H1 (cell line): ENCODE results near the gene PSMB5. TPM values are rescaled to one million over a fixed set of nuclear protein-coding genes. Genes with fewer than 3 reads are reported as not detected.

ENCODE experiments used
- CTCF ChIA-PET: fragments of 300-600 bp; sonication (Branson Sonifier 250); formaldehyde crosslinking; loops from one replicate; lab custom pipeline; 2021; ENCODE audit not compliant: partially characterized antibody; lab: Charles Lee
- POLR2A ChIA-PET: fragments of 300-600 bp; sonication (Branson Sonifier 250); formaldehyde crosslinking; loops from one replicate; lab custom pipeline; 2021; ENCODE audit warnings: inconsistent platforms; ENCODE audit not compliant: partially characterized antibody; lab: Charles Lee
- DNase-seq, 2 experiments: peaks; one replicate each; pipeline versions ENCODE4 v3.0.0 to v3.0.0-alpha.2; 2010 to 2022; ENCODE audit warnings: low spot score in 2 of 2, low read depth in 1 of 2, mixed read lengths in 1 of 2
- FAIRE-seq: peaks from 2 replicates; lab custom pipeline; 2011; peaks lifted over from hg19 to GRCh38; lab: Jason Lieb, UNC
- H2AFZ ChIP-seq: 2 replicates; pipeline ENCODE4 v1.8.1; 2012; ENCODE audit warnings: low read length, inconsistent platforms
- H2AK5ac ChIP-seq: 2 replicates; pipeline ENCODE4 v1.6.1; 2013; ENCODE audit warnings: low read depth, low read length
- H2BK120ac ChIP-seq: replicated peaks from 2 replicates; pipeline ENCODE3; 2013; ENCODE audit warnings: low read depth, low read length, inconsistent platforms
- H2BK12ac ChIP-seq: 2 replicates; pipeline ENCODE4 v1.6.1; 2013; ENCODE audit warnings: low read depth, low read length
- H2BK15ac ChIP-seq: 2 replicates; pipeline ENCODE4 v1.6.1; 2013; ENCODE audit warnings: low read length
- H2BK20ac ChIP-seq: 2 replicates; pipeline ENCODE4 v1.6.1; 2013; ENCODE audit warnings: low read length
- H2BK5ac ChIP-seq: 2 replicates; pipeline ENCODE4 v1.6.1; 2013; ENCODE audit warnings: low read depth, low read length
- H3K14ac ChIP-seq: 2 replicates; pipeline ENCODE4 v1.6.1; 2013; ENCODE audit warnings: inconsistent platforms; ENCODE audit not compliant: insufficient read length
- H3K18ac ChIP-seq: 2 replicates; pipeline ENCODE4 v1.6.1; 2013; ENCODE audit warnings: low read length; ENCODE audit errors: extremely low read depth
- H3K23ac ChIP-seq: 2 replicates; pipeline ENCODE4 v1.6.1; 2013; ENCODE audit warnings: inconsistent platforms; ENCODE audit not compliant: insufficient read length
- H3K23me2 ChIP-seq: 2 replicates; pipeline ENCODE4 v1.6.1; 2013; ENCODE audit warnings: low read depth, low read length
- H3K27ac ChIP-seq: 2 replicates; pipeline ENCODE4 v1.6.1; 2011; ENCODE audit warnings: low read depth, low read length, inconsistent platforms
- H3K27me3 ChIP-seq, 4 experiments: replicated peaks in 1 of 4; 1 replicate in 1 of 4; 2 replicates in 3 of 4; pipeline versions ENCODE4 v1.6.1 to v1.8.1; 2011 to 2013; ENCODE audit warnings: low read length in 3 of 4, mild to moderate bottlenecking in 3 of 4, inconsistent platforms in 2 of 4, mixed read lengths in 2 of 4, moderate library complexity in 1 of 4; ENCODE audit not compliant: control insufficient read depth in 3 of 4, insufficient read depth in 3 of 4; ENCODE audit errors: extremely low read depth in 1 of 4
- H3K36me3 ChIP-seq, 4 experiments: 2 replicates each; pipeline versions ENCODE4 v1.6.1 to v1.8.1; 2011 to 2013; ENCODE audit warnings: mild to moderate bottlenecking in 4 of 4, low read length in 3 of 4, moderate library complexity in 2 of 4, control low read depth in 1 of 4, inconsistent platforms in 1 of 4; ENCODE audit not compliant: insufficient read depth in 4 of 4, control insufficient read depth in 2 of 4
- H3K4ac ChIP-seq: replicated peaks from 2 replicates; pipeline ENCODE3; 2013; ENCODE audit warnings: low read length, low read depth, mixed read lengths, inconsistent platforms; ENCODE audit not compliant: insufficient read length
- H3K4me1 ChIP-seq, 4 experiments: replicated peaks in 1 of 4; 1 replicate in 1 of 4; 2 replicates in 3 of 4; pipeline versions ENCODE4 v1.6.1 to v1.8.1; 2011 to 2013; ENCODE audit warnings: low read length in 3 of 4, inconsistent platforms in 2 of 4, mixed read lengths in 1 of 4; ENCODE audit not compliant: insufficient read depth in 4 of 4, control insufficient read depth in 3 of 4
- H3K4me2 ChIP-seq, 2 experiments: 2 replicates each; pipeline versions ENCODE4 v1.6.1 to v1.8.1; 2011 to 2013; ENCODE audit warnings: low read depth in 2 of 2, low read length in 2 of 2, control low read depth in 1 of 2, inconsistent platforms in 1 of 2, mild to moderate bottlenecking in 1 of 2; ENCODE audit not compliant: insufficient read depth in 1 of 2
- H3K4me3 ChIP-seq, 4 experiments: fragments of 200-600, 300-600 bp in 1 of 4; sonication (generic), shearing (Covaris generic), sonication (Bioruptor Twin) in 1 of 4; 2 replicates each; pipeline versions ENCODE4 v1.5.1 to v1.8.1; 2011 to 2016; ENCODE audit warnings: low read length in 4 of 4, low read depth in 3 of 4, control low read depth in 2 of 4, inconsistent platforms in 2 of 4, mild to moderate bottlenecking in 2 of 4, mixed read lengths in 1 of 4, moderate library complexity in 1 of 4; ENCODE audit not compliant: insufficient read depth in 2 of 4; ENCODE audit errors: extremely low read depth in 1 of 4
- H3K56ac ChIP-seq: replicated peaks from 2 replicates; pipeline ENCODE3; 2013; ENCODE audit warnings: low read depth, mild to moderate bottlenecking, mixed read lengths, low read length, inconsistent platforms; ENCODE audit not compliant: insufficient read length
- H3K79me1 ChIP-seq: 2 replicates; pipeline ENCODE4 v1.6.1; 2013; ENCODE audit warnings: low read depth, low read length, control low read depth
- H3K79me2 ChIP-seq, 2 experiments: 2 replicates each; pipeline versions ENCODE4 v1.6.1 to v1.8.1; 2012 to 2013; ENCODE audit warnings: low read length in 2 of 2, mild to moderate bottlenecking in 2 of 2, inconsistent platforms in 1 of 2; ENCODE audit not compliant: insufficient read depth in 2 of 2, control insufficient read depth in 1 of 2
- H3K9ac ChIP-seq, 4 experiments: replicated peaks in 1 of 4; 1 replicate in 1 of 4; 2 replicates in 3 of 4; pipeline versions ENCODE4 v1.6.1 to v1.8.1; 2011 to 2013; ENCODE audit warnings: low read depth in 3 of 4, low read length in 3 of 4, control low read depth in 2 of 4, mild to moderate bottlenecking in 2 of 4, moderate library complexity in 2 of 4, inconsistent platforms in 1 of 4; ENCODE audit errors: extremely low read depth in 1 of 4
- H3K9me3 ChIP-seq, 2 experiments: 2 replicates each; pipeline versions ENCODE4 v1.6.1 to v1.8.1; 2012 to 2013; ENCODE audit warnings: mild to moderate bottlenecking in 2 of 2, moderate library complexity in 2 of 2, control low read depth in 1 of 2, inconsistent platforms in 1 of 2, low read depth in 1 of 2, low read length in 1 of 2, mixed read lengths in 1 of 2; ENCODE audit not compliant: insufficient read depth in 2 of 2
- H4K20me1 ChIP-seq, 2 experiments: replicated peaks in 1 of 2; 2 replicates each; pipeline versions ENCODE3 to v1.8.1; 2011 to 2013; ENCODE audit warnings: inconsistent platforms in 2 of 2, low read length in 2 of 2, mild to moderate bottlenecking in 1 of 2; ENCODE audit not compliant: insufficient read depth in 2 of 2, control insufficient read depth in 1 of 2
- H4K5ac ChIP-seq: 2 replicates; pipeline ENCODE4 v1.6.1; 2013; ENCODE audit warnings: low read length, low read depth, mixed read lengths, inconsistent platforms; ENCODE audit not compliant: insufficient read length
- H4K8ac ChIP-seq: 2 replicates; pipeline ENCODE4 v1.8.0; 2013; ENCODE audit warnings: mild to moderate bottlenecking, moderate library complexity, low read length, inconsistent platforms; ENCODE audit not compliant: insufficient read depth; ENCODE audit errors: extremely low read depth
- H4K91ac ChIP-seq: replicated peaks from 2 replicates; pipeline ENCODE3; 2013; ENCODE audit warnings: low read length, mixed read lengths, inconsistent platforms; ENCODE audit not compliant: insufficient read length
- BCL11A ChIP-seq, 2 experiments: IDR thresholded peaks; one replicate each; pipeline ENCODE4 v1.6.1; 2011; ENCODE audit warnings: low read depth in 2 of 2, low read length in 2 of 2, mild to moderate bottlenecking in 2 of 2
- CBX8 ChIP-seq: fragments of 300-800, 300-1000 bp; sonication (generic); IDR thresholded peaks from 2 replicates; pipeline ENCODE4 v1.7.1; 2016; ENCODE audit warnings: low read depth, low read length, borderline replicate concordance
- CHD2 ChIP-seq: IDR thresholded peaks from 2 replicates; pipeline ENCODE4 v1.6.1; 2012; ENCODE audit warnings: low read length, improper control_type of control experiment
- EP300 ChIP-seq, 2 experiments: IDR thresholded peaks; 1 replicate in 1 of 2; 2 replicates in 1 of 2; pipeline ENCODE4 v1.6.1; 2011 to 2012; ENCODE audit warnings: low read depth in 2 of 2, low read length in 2 of 2, mild to moderate bottlenecking in 2 of 2, borderline replicate concordance in 1 of 2, inconsistent platforms in 1 of 2, moderate library complexity in 1 of 2
- FOSL1 ChIP-seq: IDR thresholded peaks from 2 replicates; pipeline ENCODE4 v1.6.1; 2011; ENCODE audit warnings: mild to moderate bottlenecking, low read depth, low read length, moderate library complexity; ENCODE audit not compliant: insufficient read depth
- JUN ChIP-seq: IDR thresholded peaks from 2 replicates; pipeline ENCODE4 v1.6.1; 2011; ENCODE audit warnings: low read depth, mild to moderate bottlenecking, improper control_type of control experiment, low read length
- KDM1A ChIP-seq: fragments of 200-600, 300-600 bp; sonication (generic); IDR thresholded peaks from 2 replicates; pipeline ENCODE4 v1.7.1; 2016; ENCODE audit warnings: mild to moderate bottlenecking, low read length, borderline replicate concordance
- KDM4A ChIP-seq: IDR thresholded peaks from one replicate; pipeline ENCODE4 v1.7.1; 2012; ENCODE audit warnings: low read depth, mild to moderate bottlenecking, moderate library complexity, low read length, inconsistent platforms; ENCODE audit not compliant: severe bottlenecking
- NANOG ChIP-seq: IDR thresholded peaks from 2 replicates; pipeline ENCODE4 v1.6.1; 2011; ENCODE audit warnings: low read length, low read depth, mild to moderate bottlenecking, inconsistent platforms; ENCODE audit not compliant: insufficient read depth, poor library complexity, severe bottlenecking
- RFX5 ChIP-seq: IDR thresholded peaks from 2 replicates; pipeline ENCODE4 v1.6.1; 2011; ENCODE audit warnings: low read depth, low read length, improper control_type of control experiment, borderline replicate concordance
- SIN3A ChIP-seq, 2 experiments: IDR thresholded peaks in 1 of 2; conservative IDR thresholded peaks in 1 of 2; 2 replicates each; pipeline ENCODE4 v1.6.1; 2011 to 2012; ENCODE audit warnings: low read length in 2 of 2, improper control_type of control experiment in 1 of 2, low read depth in 1 of 2, mild to moderate bottlenecking in 1 of 2
- SP1 ChIP-seq: IDR thresholded peaks from 2 replicates; pipeline ENCODE4 v1.6.1; 2011; ENCODE audit warnings: low read depth, low read length
- WGBS, 2 experiments: shearing (Covaris generic) in 1 of 2; methylation state at CpG; one replicate each; pipeline versions ENCODE4 v1.1.6 to v1.1.7; 2013 to 2015; ENCODE audit warnings: low lambda C conversion rate in 2 of 2, mixed read lengths in 2 of 2, inconsistent platforms in 1 of 2, low coverage in 1 of 2, missing lambda C conversion rate in 1 of 2; ENCODE audit not compliant: insufficient replicate concordance in 2 of 2, insufficient coverage in 1 of 2, insufficient read length in 1 of 2; ENCODE audit errors: extremely low coverage in 1 of 2, missing lambda C conversion rate in 1 of 2; 5-methylcytosine and 5-hydroxymethylcytosine counted together
- polyA plus RNA-seq, 7 experiments: library from polyadenylated mRNA; depleted of rRNA in 3 of 7; stranded (reverse) in 5 of 7; unstranded in 2 of 7; fragments of >200 nt in 5 of 7; fragments of 200-250 nt in 2 of 7; gene quantifications; 1 replicate in 5 of 7; 2 replicates in 1 of 7; 4 replicates in 1 of 7; pipeline versions ENCODE4 v1.2.1 to v1.2.3, GENCODE V29; 2011 to 2013; ENCODE audit warnings: missing spikeins in 2 of 7, mixed read lengths in 2 of 7
- total RNA-seq: library from RNA; stranded (reverse); fragmentation: NEBNext Ultra II Directional; extraction: Animal tissue kit (Norgen Biotek cat#: 25700); gene quantifications from 2 replicates; pipeline ENCODE4 v1.2.1, GENCODE V29; 2021

The PSMB5 gene
- total and polyA plus RNA-seq, 2 of the 8 experiments (the other 6 are each of a cell fraction or from before 2014, with no cell fraction given) = 254 to 510 TPM

- Histone ChIP-seq H2BK120ac (no peak overlapping the region), H3K27ac (no peak overlapping the region), H3K36me3 (peaks cover 6 to 52% (median 41%) of the 10 kb centered on the region in 4 experiments), H3K79me1 (peaks cover 5% of the 10 kb centered on the region), H4K8ac (no peak overlapping the region), H4K20me1 (peaks cover 3 to 4% of the 10 kb centered on the region in 2 experiments), H4K5ac (no peak overlapping the region), H3K9me3 (no peaks in the 10 kb centered on the region), H3K23me2 (peaks cover 3% of the 10 kb centered on the region), H2BK20ac (no peak overlapping the region), H3K4me2 (no peak overlapping the region), H3K4me1 (peaks cover 0 to 3% (median 1%) of the 10 kb centered on the region in 4 experiments; a peak in 2 of 7 replicates), H3K79me2 (peaks cover 0 to 31% of the 10 kb centered on the region in 2 experiments; a peak in 3 of 4 replicates), H4K91ac (no peak overlapping the region), H2BK12ac (no peak overlapping the region), H3K18ac (no peak overlapping the region), H3K27me3 (no peaks in the 10 kb centered on the region), H2BK5ac (no peak overlapping the region), H3K4me3 (no peak overlapping the region), H2AFZ (no peak overlapping the region), H3K23ac (no peak overlapping the region), H3K14ac (no peak overlapping the region), H2BK15ac (no peak overlapping the region), H3K4ac (no peak overlapping the region), H2AK5ac (no peak overlapping the region), H3K56ac (no peak overlapping the region), H3K9ac (no peak overlapping the region)
- WGBS, 2 experiments = 96% methylated on average over 4 of the region's 4 CpGs; no CpG with 5 or more reads in 1 of the 2 experiments
- no peak for FAIRE-seq
- no peak for DNase-seq
- ChIA-PET CTCF (interaction anchor here (1.1 to 2.2 kb wide), 6 partner anchors 12 to 44 kb away, joined by 3 to 7 read pairs (median 4); partner anchors contain the start of gene PSMB11), POLR2A (interaction anchor here (0.9 to 8.3 kb wide), 9 partner anchors 9 to 46 kb away, joined by 3 to 94 read pairs (median 5); partner anchors contain the start of gene CDH24)
- no peak for TF ChIP-seq BCL11A (IDR thresholded peaks at IDR 0.05; ENCODE audit: low read depth in 2 of 2, low read length in 2 of 2)
- TF ChIP-seq RFX5 = no peak
- TF ChIP-seq FOSL1 = no peak
- no peak for TF ChIP-seq KDM4A
- no peak for TF ChIP-seq JUN
- TF ChIP-seq EP300 (IDR thresholded peaks at IDR 0.05; ENCODE audit: borderline replicate concordance in 1 of 2, low read depth in 2 of 2, low read length in 2 of 2) = no peak
- no peak for TF ChIP-seq NANOG
- TF ChIP-seq SP1 = no peak
- TF ChIP-seq CBX8 = no peak
- TF ChIP-seq SIN3A (conservative IDR thresholded peaks at IDR 0.05 in 1 of 2, IDR thresholded peaks at IDR 0.05 in 1 of 2; ENCODE audit: low read depth in 1 of 2, low read length in 2 of 2) = no peak
- no peak for TF ChIP-seq CHD2
- TF ChIP-seq KDM1A = no peak
These were observed 3.8 kb downstream of the PSMB5 start for GRCh38 chr14:23030936-23031335.
